Measurements from ENCODE around the gene CD36. TPM values are rescaled to one million over a fixed set of nuclear protein-coding genes. Genes with fewer than 3 reads are reported as not detected.

CD36 gene
- total and polyA plus RNA-seq, 2 experiments from 2014 or later: 0.53 TPM; not detected in 1

DNA sequence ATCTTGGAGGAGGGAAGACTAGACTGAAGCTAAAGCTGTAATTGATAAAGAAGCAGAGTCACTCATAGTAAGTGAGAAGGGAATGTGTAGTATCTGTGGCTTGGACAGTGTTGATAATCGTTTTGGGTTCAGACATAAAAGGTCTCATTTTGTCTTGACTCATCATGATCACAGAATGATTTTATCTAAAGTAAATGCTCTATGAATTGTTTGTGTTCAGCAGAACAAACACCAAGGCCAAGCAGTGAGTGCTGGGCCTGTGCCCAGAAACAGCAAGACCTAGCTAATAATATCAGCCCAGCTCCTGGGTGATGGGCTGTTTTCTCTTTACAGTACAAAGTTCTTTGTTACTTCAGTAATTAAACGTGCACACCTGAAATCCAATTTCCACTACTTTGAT lies 26.7 kb upstream of the CD36 start:
- no peak overlapping the region for H2AFZ ChIP-seq
- H3K27ac ChIP-seq: no peak overlapping the region
- TF ChIP-seq EZH2 (IDR thresholded peaks at IDR 0.05; ENCODE audit: insufficient read depth, poor library complexity, severe bottlenecking) (no peak), EZH2phosphoT487 (IDR thresholded peaks at IDR 0.05; ENCODE audit: insufficient read depth, low read depth) (no peak)
- WGBS, 2 experiments (ENCODE audit: low coverage in 1 of 2, low lambda C conversion rate in 2 of 2, missing lambda C conversion rate in 2 of 2): 2 to 9% methylated on average over 2 of the region's 2 CpGs
- no peaks in the 10 kb centered on the region for H3K27me3 ChIP-seq (replicated peaks; ENCODE audit: insufficient read depth)
- no peak overlapping the region for H3K4me3 ChIP-seq
- H3K9me2 ChIP-seq (ENCODE audit: insufficient read depth): no peaks in the 10 kb centered on the region
- peak overlapping the region; percentile 23 for H3K4me2 ChIP-seq (ENCODE audit: unreplicated experiment)
- H4K20me1 ChIP-seq (ENCODE audit: insufficient read depth): no peaks in the 10 kb centered on the region
- peaks cover 31% of the 10 kb centered on the region for H3K4me1 ChIP-seq (ENCODE audit: insufficient read depth)
- peaks cover 18% of the 10 kb centered on the region for H3F3A ChIP-seq (ENCODE audit: insufficient read depth)
- no peaks in the 10 kb centered on the region for H3K9me3 ChIP-seq (ENCODE audit: low read depth)
- peak; percentile 53 for DNase-seq
- no peaks in the 10 kb centered on the region for H3K36me3 ChIP-seq (ENCODE audit: low read depth)
- H3K9ac ChIP-seq: no peak overlapping the region
- in situ Hi-C loops (cut with MboI): no loop called here
- H3K79me2 ChIP-seq (ENCODE audit: insufficient read depth): no peaks in the 10 kb centered on the region

DNA sequence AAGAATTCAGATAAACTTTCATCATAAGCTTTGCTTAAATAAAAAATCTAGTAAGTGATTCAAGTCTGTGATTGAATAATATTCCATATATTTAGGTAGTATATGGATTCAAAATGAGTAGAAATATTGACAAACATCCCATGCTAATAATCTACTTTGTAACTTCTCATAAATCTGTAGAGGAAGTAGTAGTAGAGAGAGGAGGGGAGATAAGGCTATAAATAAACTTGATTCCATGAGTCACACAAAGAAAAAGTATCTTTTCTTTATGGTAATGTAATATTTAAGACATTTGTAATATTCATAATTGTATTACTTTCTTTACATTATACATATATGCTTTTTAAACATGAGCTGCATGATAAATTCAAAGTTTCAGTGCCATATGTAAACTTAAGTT lies 25.6 kb upstream of the CD36 start:
- Histone ChIP-seq H3K79me2 (ENCODE audit: insufficient read depth) (no peaks in the 10 kb centered on the region), H4K20me1 (ENCODE audit: insufficient read depth) (no peaks in the 10 kb centered on the region), H2AFZ (no peak overlapping the region), H3K9me3 (ENCODE audit: low read depth) (no peaks in the 10 kb centered on the region), H3K4me2 (ENCODE audit: unreplicated experiment) (no peak overlapping the region), H3K9me2 (ENCODE audit: insufficient read depth) (no peaks in the 10 kb centered on the region), H3K9ac (no peak overlapping the region), H3K36me3 (ENCODE audit: low read depth) (no peaks in the 10 kb centered on the region), H3K4me3 (no peak overlapping the region), H3K27me3 (replicated peaks; ENCODE audit: insufficient read depth) (no peaks in the 10 kb centered on the region), H3K4me1 (ENCODE audit: insufficient read depth) (peaks cover 31% of the 10 kb centered on the region), H3F3A (ENCODE audit: insufficient read depth) (peaks cover 18% of the 10 kb centered on the region), H3K27ac (no peak overlapping the region)
- in situ Hi-C loops (cut with MboI): no loop called here
- TF ChIP-seq EZH2phosphoT487 (IDR thresholded peaks at IDR 0.05; ENCODE audit: insufficient read depth, low read depth) (no peak), EZH2 (IDR thresholded peaks at IDR 0.05; ENCODE audit: insufficient read depth, poor library complexity, severe bottlenecking) (no peak)
- no peak for DNase-seq

DNA sequence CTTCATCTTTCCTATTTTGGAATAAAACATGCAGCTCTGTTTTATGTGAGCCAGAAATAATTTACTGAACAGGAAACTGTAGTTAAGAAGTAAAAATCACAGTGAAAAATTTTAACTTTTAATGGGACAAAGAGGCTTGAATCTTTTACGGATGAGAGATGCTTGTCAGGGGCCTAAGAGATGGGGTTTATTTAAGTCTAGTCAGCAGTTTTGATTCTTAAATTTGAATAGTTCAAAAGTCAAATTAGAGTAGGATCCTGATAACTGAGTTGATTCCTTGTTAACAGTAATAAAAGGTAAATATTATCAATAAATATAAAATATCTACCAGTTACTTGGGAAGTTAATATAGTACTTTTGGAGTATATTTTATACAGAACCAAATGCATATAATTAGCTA lies 24.9 kb upstream of the CD36 start:
- H3K36me3 ChIP-seq (ENCODE audit: low read depth): no peaks in the 10 kb centered on the region
- H3K79me2 ChIP-seq (ENCODE audit: insufficient read depth): no peaks in the 10 kb centered on the region
- H3K27me3 ChIP-seq (replicated peaks; ENCODE audit: insufficient read depth): no peaks in the 10 kb centered on the region
- H3K9me3 ChIP-seq (ENCODE audit: low read depth): no peaks in the 10 kb centered on the region
- no peak overlapping the region for H3K4me3 ChIP-seq
- no peak overlapping the region for H3K4me2 ChIP-seq (ENCODE audit: unreplicated experiment)
- in situ Hi-C loops (cut with MboI): no loop called here
- no peak for DNase-seq
- no peak overlapping the region for H2AFZ ChIP-seq
- H3F3A ChIP-seq (ENCODE audit: insufficient read depth): peaks cover 18% of the 10 kb centered on the region
- no peak overlapping the region for H3K9ac ChIP-seq
- no peak overlapping the region for H3K27ac ChIP-seq
- TF ChIP-seq EZH2phosphoT487 (IDR thresholded peaks at IDR 0.05; ENCODE audit: insufficient read depth, low read depth) (no peak), EZH2 (IDR thresholded peaks at IDR 0.05; ENCODE audit: insufficient read depth, poor library complexity, severe bottlenecking) (no peak)
- H4K20me1 ChIP-seq (ENCODE audit: insufficient read depth): no peaks in the 10 kb centered on the region
- H3K9me2 ChIP-seq (ENCODE audit: insufficient read depth): no peaks in the 10 kb centered on the region
- H3K4me1 ChIP-seq (ENCODE audit: insufficient read depth): peaks cover 31% of the 10 kb centered on the region
- 88 to 95% methylated on average over 1 of the region's 1 CpG for WGBS, 2 experiments (ENCODE audit: low coverage in 1 of 2, low lambda C conversion rate in 2 of 2, missing lambda C conversion rate in 2 of 2)

DNA sequence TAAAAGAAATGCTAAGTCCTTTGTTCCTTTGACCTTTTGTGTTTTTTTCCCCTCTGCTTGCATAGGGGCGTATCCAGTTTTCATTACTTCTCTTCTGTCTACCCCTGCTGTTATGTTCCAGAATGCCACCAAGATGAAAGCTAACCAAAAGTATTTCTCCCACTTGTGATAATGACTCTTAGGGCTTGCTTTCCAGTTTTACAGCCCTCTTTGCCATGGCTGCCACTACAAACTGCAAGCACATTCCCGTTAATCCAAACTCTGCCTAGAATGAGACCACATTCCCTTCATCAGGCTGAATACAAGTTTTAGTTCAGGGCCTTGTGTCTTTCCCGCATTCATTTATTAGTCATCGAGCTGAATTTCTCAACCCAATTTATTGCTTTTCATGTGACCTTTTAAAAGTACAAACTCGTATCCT lies 23.6 kb upstream of the CD36 start:
- Histone ChIP-seq H3K4me3 (no peak overlapping the region), H4K20me1 (ENCODE audit: insufficient read depth) (no peaks in the 10 kb centered on the region), H3K9me3 (ENCODE audit: low read depth) (no peaks in the 10 kb centered on the region), H3K9ac (no peak overlapping the region), H3K27ac (peak overlapping the region; percentile 27), H3K36me3 (ENCODE audit: low read depth) (no peaks in the 10 kb centered on the region), H3K4me1 (ENCODE audit: insufficient read depth) (peaks cover 31% of the 10 kb centered on the region), H3K4me2 (ENCODE audit: unreplicated experiment) (peak overlapping the region; percentile 20), H3K79me2 (ENCODE audit: insufficient read depth) (no peaks in the 10 kb centered on the region), H3F3A (ENCODE audit: insufficient read depth) (peaks cover 18% of the 10 kb centered on the region), H2AFZ (peak overlapping the region; percentile 70), H3K27me3 (replicated peaks; ENCODE audit: insufficient read depth) (no peaks in the 10 kb centered on the region), H3K9me2 (ENCODE audit: insufficient read depth) (no peaks in the 10 kb centered on the region)
- no peak for TF ChIP-seq EZH2 (IDR thresholded peaks at IDR 0.05; ENCODE audit: insufficient read depth, poor library complexity, severe bottlenecking)
- TF ChIP-seq EZH2phosphoT487 (IDR thresholded peaks at IDR 0.05; ENCODE audit: insufficient read depth, low read depth): no peak
- peak; percentile 69 for DNase-seq
- in situ Hi-C loops (cut with MboI): no loop called here
- WGBS, 2 experiments (ENCODE audit: low coverage in 1 of 2, low lambda C conversion rate in 2 of 2, missing lambda C conversion rate in 2 of 2): 19% methylated on average over 5 of the region's 5 CpGs

DNA sequence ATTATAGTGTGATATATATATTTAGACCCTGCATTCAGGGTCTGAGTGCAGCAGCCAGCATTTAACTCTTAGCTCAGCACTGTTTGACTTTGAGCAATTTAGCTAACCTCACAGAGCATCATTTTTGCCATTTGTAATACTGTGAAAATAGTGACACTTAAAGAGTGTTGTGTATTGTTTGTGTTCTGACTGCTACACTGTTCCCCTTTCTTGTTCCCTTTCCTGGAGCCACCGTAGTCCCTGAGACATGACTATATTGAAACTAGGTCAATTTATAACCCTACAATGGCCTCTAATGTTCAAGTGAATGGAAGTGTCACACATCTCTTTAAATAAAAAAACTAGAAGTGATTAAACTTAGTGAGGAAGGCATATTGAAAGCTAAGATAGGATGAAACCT lies 20.3 kb upstream of the CD36 start:
- WGBS, 2 experiments (ENCODE audit: low coverage in 1 of 2, low lambda C conversion rate in 2 of 2, missing lambda C conversion rate in 2 of 2): 89 to 94% methylated on average over 1 of the region's 1 CpG
- Histone ChIP-seq H3F3A (ENCODE audit: insufficient read depth) (peaks cover 10% of the 10 kb centered on the region), H3K27ac (no peak overlapping the region), H3K9ac (no peak overlapping the region), H3K27me3 (replicated peaks; ENCODE audit: insufficient read depth) (no peaks in the 10 kb centered on the region), H4K20me1 (ENCODE audit: insufficient read depth) (no peaks in the 10 kb centered on the region), H3K9me3 (ENCODE audit: low read depth) (no peaks in the 10 kb centered on the region), H3K79me2 (ENCODE audit: insufficient read depth) (no peaks in the 10 kb centered on the region), H3K9me2 (ENCODE audit: insufficient read depth) (no peaks in the 10 kb centered on the region), H3K4me1 (ENCODE audit: insufficient read depth) (peaks cover 24% of the 10 kb centered on the region), H3K4me3 (no peak overlapping the region), H3K36me3 (ENCODE audit: low read depth) (no peaks in the 10 kb centered on the region), H2AFZ (no peak overlapping the region), H3K4me2 (ENCODE audit: unreplicated experiment) (no peak overlapping the region)
- TF ChIP-seq EZH2phosphoT487 (IDR thresholded peaks at IDR 0.05; ENCODE audit: insufficient read depth, low read depth) (no peak), EZH2 (IDR thresholded peaks at IDR 0.05; ENCODE audit: insufficient read depth, poor library complexity, severe bottlenecking) (no peak)
- no peak for DNase-seq
- in situ Hi-C loops (cut with MboI): no loop called here

Data from GM23248 (cell line).